GM12865 (cell line): ENCODE data around the gene CDIP1.

Experiments used
- DNase-seq: peaks from one replicate; pipeline ENCODE4 v3.0.0; 2010; ENCODE audit warnings: low read depth
- H3K4me3 ChIP-seq: 2 replicates; pipeline ENCODE4 v1.5.1; 2011; ENCODE audit warnings: mild to moderate bottlenecking, low read depth, low read length, control low read depth
- TF ChIP-seq, protein P1 (sequence below): IDR thresholded peaks from 2 replicates; pipeline ENCODE4 v1.5.1; 2011; ENCODE audit warnings: low read length, control low read depth, low read depth, inconsistent platforms; ENCODE audit not compliant: insufficient read depth; ENCODE audit errors: missing control alignments

CDIP1 gene

DNA sequence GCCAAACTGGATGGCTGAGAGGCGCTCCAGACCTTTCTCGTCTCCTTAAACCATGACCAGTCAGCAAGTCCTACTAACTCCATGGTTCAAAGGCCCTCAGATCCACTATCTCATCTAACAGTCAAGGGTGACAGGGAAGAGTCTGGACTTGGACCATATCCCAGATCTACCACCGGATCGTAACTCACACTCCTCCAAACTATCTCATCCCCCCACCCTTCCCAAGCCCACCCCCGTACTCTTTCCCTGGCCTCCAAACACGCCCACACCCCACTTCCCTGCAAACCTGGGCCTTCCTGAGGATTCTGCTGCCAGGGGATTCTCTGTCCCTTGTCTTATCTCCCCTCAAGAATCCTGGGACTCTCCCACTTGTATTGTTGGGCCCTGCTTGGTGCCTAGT, 5.1 kb downstream of the CDIP1 start:
- no peak for DNase-seq
- no peak overlapping the region for H3K4me3 ChIP-seq
- TF ChIP-seq, protein P1, sequence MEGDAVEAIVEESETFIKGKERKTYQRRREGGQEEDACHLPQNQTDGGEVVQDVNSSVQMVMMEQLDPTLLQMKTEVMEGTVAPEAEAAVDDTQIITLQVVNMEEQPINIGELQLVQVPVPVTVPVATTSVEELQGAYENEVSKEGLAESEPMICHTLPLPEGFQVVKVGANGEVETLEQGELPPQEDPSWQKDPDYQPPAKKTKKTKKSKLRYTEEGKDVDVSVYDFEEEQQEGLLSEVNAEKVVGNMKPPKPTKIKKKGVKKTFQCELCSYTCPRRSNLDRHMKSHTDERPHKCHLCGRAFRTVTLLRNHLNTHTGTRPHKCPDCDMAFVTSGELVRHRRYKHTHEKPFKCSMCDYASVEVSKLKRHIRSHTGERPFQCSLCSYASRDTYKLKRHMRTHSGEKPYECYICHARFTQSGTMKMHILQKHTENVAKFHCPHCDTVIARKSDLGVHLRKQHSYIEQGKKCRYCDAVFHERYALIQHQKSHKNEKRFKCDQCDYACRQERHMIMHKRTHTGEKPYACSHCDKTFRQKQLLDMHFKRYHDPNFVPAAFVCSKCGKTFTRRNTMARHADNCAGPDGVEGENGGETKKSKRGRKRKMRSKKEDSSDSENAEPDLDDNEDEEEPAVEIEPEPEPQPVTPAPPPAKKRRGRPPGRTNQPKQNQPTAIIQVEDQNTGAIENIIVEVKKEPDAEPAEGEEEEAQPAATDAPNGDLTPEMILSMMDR: no peak

DNA sequence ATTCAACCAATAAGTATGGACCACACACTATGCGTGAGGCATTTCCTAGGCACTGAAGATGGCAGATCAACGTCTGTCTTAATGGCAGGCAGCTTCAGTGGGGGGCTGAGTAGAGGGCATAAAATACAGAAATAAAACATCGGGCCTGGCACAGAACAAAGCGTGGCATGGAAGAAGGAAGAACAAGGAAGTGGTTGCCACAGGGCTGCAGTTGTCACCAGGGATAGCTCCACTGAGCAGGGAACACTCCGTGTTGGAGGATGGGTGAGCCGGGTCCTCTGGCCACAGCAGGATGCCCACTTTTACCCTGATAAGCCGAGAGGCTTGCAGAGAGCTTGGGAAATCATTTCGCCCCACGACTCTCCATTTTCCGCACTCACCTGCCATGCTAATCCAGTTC, 6.3 kb downstream of the CDIP1 start:
- TF ChIP-seq, protein P1: no peak
- no peak for DNase-seq
- no peak overlapping the region for H3K4me3 ChIP-seq

DNA sequence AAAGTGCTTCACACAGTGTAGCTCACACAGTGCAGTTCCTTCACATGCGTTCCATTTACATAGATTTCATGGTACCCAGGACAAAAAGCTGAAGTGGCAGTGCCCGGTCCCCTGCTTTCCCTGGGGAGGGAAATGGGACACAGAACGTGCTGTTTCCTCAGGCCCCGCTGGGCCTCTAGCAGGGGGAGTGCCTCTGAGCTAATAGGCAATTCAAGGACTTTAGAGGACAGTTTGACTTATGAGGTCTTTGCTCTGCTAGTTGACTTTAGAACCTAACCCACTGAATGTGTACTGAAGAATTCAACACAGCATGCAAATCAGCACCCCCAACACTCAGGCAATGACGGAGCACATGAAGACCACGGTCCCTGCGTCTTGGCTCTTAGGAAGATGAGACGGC, 6.8 kb downstream of the CDIP1 start:
- no peak overlapping the region for H3K4me3 ChIP-seq
- no peak for DNase-seq
- TF ChIP-seq, protein P1: no peak

DNA sequence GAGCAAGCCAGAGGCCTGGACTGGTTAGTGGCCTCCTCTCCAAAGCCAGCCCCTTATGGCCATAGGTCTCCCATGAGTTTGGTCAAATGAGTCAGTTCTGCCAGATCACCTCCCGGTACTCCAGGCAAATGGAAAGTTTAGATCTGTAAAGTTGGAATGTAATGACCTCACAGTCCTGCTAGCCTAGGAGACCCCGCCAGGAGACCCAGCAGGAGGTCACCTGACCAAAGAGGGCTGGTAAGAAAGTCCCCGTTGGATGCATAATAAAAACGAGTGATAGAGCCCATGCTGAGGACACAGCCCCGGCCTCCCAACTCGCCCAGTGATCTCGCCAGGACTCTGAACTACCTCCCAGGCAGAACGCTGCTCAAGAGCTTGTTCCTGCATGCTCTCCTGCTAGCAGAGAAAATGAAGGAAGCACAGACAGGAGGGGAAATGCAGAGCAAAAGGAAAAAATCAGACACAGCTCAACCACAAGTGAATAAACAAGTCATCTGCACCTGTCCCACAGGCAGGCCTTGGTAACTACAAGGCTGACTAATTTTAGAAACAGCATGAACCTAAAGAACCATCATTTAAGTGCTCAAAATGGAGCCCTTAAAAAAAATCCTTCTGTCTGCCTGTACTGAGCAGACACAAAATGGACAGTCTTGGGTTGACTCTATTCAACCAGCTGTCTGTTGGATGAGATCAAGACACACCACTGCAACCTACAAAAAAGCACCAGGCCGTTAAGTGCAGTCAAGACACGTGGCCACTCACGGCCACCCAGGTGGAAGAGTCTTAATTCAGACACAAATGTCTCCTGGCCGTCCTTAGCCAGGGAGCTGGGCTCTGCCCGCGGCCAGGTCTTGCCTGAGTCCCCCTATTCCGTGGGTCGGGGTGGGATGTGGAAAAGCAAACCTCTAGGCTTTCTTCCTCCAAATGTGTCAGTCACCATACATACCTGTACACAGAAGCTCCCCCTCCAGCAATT, 9.2 kb downstream of the CDIP1 start:
- TF ChIP-seq, protein P1: no peak
- peak; percentile 40 for DNase-seq
- no peak overlapping the region for H3K4me3 ChIP-seq

DNA sequence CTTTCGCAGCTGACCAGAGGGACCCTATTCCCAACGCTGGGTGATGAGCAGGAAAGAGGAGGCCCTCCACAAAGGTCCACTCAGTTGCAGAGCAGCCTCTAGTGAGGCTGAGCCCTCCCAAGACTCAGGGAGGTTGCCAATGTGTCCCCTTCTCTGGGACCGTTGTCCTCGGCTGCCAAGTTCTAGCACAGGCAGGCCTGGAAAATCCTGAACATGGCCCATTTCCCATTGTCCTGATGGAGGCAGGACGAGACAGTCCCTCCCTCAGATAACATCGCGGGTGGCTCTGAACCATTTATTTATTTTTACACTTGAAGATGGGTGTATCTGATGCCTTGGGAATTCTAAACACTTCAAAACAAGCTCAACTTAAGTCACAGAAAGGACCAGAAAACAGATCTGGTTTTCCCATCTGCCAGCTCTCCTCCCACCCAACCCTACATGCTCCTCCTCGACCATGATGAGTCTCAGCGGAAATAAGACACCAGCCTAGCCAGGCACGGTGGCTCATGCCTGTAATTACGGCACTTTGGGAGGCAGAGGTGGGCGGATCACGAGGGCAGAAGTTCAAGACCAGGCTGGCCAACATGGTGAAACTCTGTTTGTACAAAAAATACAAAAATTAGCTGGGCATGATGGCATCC, 12.8 kb downstream of the CDIP1 start:
- TF ChIP-seq, protein P1: no peak
- DNase-seq: no peak
- no peak overlapping the region for H3K4me3 ChIP-seq

DNA sequence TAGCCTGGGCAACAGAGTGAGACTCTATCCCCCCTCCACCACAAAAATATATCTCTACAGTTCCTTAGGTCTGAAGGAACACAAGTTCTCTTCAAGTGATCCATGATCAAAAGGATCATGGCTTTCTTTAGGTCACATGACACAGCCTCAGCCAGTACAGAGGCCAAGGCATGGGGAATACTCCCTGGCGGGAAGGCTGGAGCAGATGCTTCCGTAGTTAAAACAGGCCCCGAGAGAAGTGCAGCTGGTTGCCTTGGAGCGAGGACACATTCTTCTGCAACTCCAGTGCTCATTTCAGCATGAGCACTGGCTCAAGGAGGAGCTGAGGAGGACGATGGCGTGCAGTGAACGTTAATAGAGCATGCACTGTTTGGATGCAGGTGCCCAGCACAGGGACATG, 13.5 kb downstream of the CDIP1 start:
- no peak overlapping the region for H3K4me3 ChIP-seq
- TF ChIP-seq, protein P1: no peak
- DNase-seq: no peak
